GM13977 (cell line): ENCODE measurements around the gene GAD1.
A peak's percentile ranks its signal among the peaks of the same experiment; 100 is the strongest.

ENCODE experiments used
- DNase-seq: peaks from one replicate; pipeline ENCODE4 v3.0.0; 2012; ENCODE audit warnings: low spot score
- in situ Hi-C: fragments of 300-500 bp; cut with MboI; formaldehyde crosslinking; loops from one replicate; pipeline ENCODE4 v1.12.0; 2022; ENCODE audit warnings: low sequenced_read_pairs, low pct_unique_long_range_greater_than_20kb, mixed read lengths, inconsistent platforms; ENCODE audit not compliant: unreplicated experiment
- TF ChIP-seq, protein P1 (sequence below): IDR thresholded peaks from 2 replicates; pipeline ENCODE4 v1.5.1; 2012; ENCODE audit warnings: mild to moderate bottlenecking, control low read depth; ENCODE audit not compliant: insufficient read depth; ENCODE audit errors: extremely low read depth, missing control alignments

GAD1 gene

DNA sequence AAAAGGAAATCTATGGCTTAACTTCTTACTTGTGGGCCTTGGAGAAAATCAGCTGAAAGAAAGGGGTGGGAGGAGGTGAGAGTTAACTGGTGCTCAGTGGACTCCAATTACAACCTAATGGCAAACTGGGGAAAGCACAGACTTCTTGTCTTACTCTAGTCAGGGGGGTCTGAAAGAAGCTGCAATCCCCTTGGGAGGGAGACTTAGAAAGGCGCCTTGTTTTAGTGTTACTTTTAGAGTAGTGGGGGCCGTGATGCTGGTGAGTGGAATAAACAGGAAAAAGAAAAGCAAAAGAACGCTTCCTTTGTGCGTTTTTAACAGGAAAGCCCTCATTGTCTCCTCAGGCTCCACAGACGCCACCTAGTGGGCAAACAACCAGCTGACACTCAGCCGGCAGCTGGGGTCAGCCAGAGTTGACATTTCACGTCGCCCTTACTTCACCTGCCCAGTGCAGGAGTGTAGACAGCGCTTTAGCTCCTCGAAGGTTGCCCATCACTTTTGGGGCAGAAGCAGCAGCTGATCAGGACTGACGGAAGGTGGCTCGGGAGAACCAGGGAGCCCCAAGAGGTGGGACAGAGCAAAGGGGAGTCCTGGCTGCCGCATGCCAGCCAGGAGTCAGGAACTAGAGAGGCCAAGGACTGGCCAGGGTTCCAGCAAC, 56.5 kb downstream of the GAD1 start:
- in situ Hi-C loops, result no loop called here
- peak; percentile 76 for DNase-seq
- TF ChIP-seq, protein P1, sequence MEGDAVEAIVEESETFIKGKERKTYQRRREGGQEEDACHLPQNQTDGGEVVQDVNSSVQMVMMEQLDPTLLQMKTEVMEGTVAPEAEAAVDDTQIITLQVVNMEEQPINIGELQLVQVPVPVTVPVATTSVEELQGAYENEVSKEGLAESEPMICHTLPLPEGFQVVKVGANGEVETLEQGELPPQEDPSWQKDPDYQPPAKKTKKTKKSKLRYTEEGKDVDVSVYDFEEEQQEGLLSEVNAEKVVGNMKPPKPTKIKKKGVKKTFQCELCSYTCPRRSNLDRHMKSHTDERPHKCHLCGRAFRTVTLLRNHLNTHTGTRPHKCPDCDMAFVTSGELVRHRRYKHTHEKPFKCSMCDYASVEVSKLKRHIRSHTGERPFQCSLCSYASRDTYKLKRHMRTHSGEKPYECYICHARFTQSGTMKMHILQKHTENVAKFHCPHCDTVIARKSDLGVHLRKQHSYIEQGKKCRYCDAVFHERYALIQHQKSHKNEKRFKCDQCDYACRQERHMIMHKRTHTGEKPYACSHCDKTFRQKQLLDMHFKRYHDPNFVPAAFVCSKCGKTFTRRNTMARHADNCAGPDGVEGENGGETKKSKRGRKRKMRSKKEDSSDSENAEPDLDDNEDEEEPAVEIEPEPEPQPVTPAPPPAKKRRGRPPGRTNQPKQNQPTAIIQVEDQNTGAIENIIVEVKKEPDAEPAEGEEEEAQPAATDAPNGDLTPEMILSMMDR, result peak; percentile 92

DNA sequence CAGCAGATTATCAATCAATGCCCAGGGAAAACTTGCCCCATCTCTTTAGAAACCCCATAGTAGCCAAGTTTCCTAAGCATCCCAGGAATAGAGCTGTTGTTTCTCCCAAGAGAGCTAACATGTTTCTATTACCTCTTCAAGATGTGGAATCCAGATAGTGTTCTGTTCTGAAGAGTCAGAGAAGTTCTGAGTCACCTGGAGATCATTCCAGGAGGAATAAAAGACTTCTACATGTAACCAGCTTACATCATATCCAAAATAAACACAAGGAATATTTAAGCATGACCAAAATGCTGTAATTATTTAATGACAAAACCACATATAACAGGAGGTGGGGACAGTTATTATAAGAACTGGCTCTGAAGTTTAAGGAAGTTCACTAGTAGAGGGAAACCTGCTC, 61.4 kb downstream of the GAD1 start:
- in situ Hi-C loops, result no loop called here
- no peak for DNase-seq
- TF ChIP-seq, protein P1, result no peak

- peak; percentile 29 for DNase-seq
- in situ Hi-C loops, result no loop called here
- TF ChIP-seq, protein P1, result no peak
These were observed 61.8 kb downstream of the GAD1 start for GRCh38 chr2:170878505-170878904.

DNA sequence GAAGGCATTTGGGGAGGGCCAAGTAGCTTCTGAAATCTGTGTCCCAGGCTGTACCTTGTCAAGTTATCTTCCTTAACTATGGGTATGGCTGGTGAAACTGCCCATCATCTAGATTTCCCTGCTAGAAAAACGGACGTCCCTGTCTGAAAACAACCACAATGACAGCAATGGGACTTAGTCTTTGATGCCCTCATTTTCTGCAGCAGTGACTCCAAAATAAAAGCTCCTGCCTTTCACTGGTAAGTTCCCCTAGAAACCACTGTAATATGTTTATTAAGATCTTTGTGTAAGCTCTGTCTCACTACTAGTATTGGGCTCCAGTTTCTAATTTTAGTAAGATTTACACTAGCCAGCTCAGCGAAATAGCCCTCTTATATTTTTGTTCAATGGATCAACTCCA, 65.2 kb downstream of the GAD1 start:
- TF ChIP-seq, protein P1, result no peak
- DNase-seq, result no peak
- in situ Hi-C loops, result no loop called here

GRCh38 chr2:170882758-170883157, 66.1 kb downstream of the GAD1 start:
- in situ Hi-C loops, result no loop called here
- DNase-seq, result no peak
- TF ChIP-seq, protein P1, result no peak

GRCh38 chr2:170883683-170884082, 67.0 kb downstream of the GAD1 start:
- in situ Hi-C loops, result no loop called here
- DNase-seq, result no peak

More at GRCh38 chr2:170883683-170884082, 67.0 kb downstream of the GAD1 start:
- TF ChIP-seq, protein P1, result no peak
